Trophoblast cell (in vitro differentiated cells and primary cell): ENCODE data around the gene EIF4G3.

ENCODE experiments used
- DNase-seq, 2 donors: peaks; one replicate each; pipeline ENCODE4 v3.0.0-alpha.2; 2016
- H2AFZ ChIP-seq: 2 replicates; pipeline ENCODE4 v1.6.1; 2013; ENCODE audit warnings: low read length, moderate library complexity, mild to moderate bottlenecking; ENCODE audit not compliant: insufficient read depth, poor library complexity
- H2AK5ac ChIP-seq: 2 replicates; pipeline ENCODE4 v1.6.1; 2013; ENCODE audit warnings: mild to moderate bottlenecking, low read length
- H2BK120ac ChIP-seq: 2 replicates; pipeline ENCODE4 v1.6.1; 2013; ENCODE audit warnings: low read length, mild to moderate bottlenecking, moderate library complexity; ENCODE audit not compliant: insufficient read depth, poor library complexity
- H2BK12ac ChIP-seq: 2 replicates; pipeline ENCODE4 v1.6.1; 2013; ENCODE audit warnings: mild to moderate bottlenecking, low read length, moderate library complexity
- H2BK5ac ChIP-seq: 2 replicates; pipeline ENCODE4 v1.6.1; 2013; ENCODE audit warnings: low read length, low read depth, moderate library complexity, mild to moderate bottlenecking; ENCODE audit not compliant: poor library complexity
- H3K14ac ChIP-seq: 2 replicates; pipeline ENCODE4 v1.6.1; 2013; ENCODE audit warnings: mild to moderate bottlenecking, low read length
- H3K18ac ChIP-seq: 2 replicates; pipeline ENCODE4 v1.6.1; 2013; ENCODE audit warnings: mild to moderate bottlenecking, low read length
- H3K23ac ChIP-seq: 2 replicates; pipeline ENCODE4 v1.6.1; 2013; ENCODE audit warnings: low read length
- H3K27ac ChIP-seq: 2 replicates; pipeline ENCODE4 v1.5.1; 2013; ENCODE audit warnings: low read depth, mild to moderate bottlenecking, inconsistent platforms, low read length, moderate library complexity
- H3K27me3 ChIP-seq: 2 replicates; pipeline ENCODE4 v1.6.1; 2013; ENCODE audit warnings: inconsistent platforms, mild to moderate bottlenecking, low read length, moderate library complexity; ENCODE audit not compliant: insufficient read depth
- H3K36me3 ChIP-seq, 2 experiments: 1 replicate in 1 of 2; 2 replicates in 1 of 2; pipeline ENCODE4 v1.6.1; 2013; ENCODE audit warnings: low read length in 2 of 2, mild to moderate bottlenecking in 2 of 2, moderate library complexity in 1 of 2; ENCODE audit not compliant: insufficient read depth in 2 of 2, control insufficient read depth in 1 of 2
- H3K4ac ChIP-seq: 2 replicates; pipeline ENCODE4 v1.6.1; 2013; ENCODE audit warnings: low read depth, mild to moderate bottlenecking, low read length, moderate library complexity
- H3K4me1 ChIP-seq, 2 experiments: 1 replicate in 1 of 2; 2 replicates in 1 of 2; pipeline ENCODE4 v1.6.1; 2013; ENCODE audit warnings: low read length in 2 of 2, mild to moderate bottlenecking in 2 of 2, moderate library complexity in 1 of 2; ENCODE audit not compliant: insufficient read depth in 2 of 2, control insufficient read depth in 1 of 2
- H3K4me2 ChIP-seq: 2 replicates; pipeline ENCODE4 v1.6.1; 2013; ENCODE audit warnings: inconsistent platforms, mild to moderate bottlenecking, low read length, moderate library complexity
- H3K4me3 ChIP-seq: 2 replicates; pipeline ENCODE4 v1.5.1; 2013; ENCODE audit warnings: mild to moderate bottlenecking, low read depth, low read length, inconsistent platforms
- H3K79me1 ChIP-seq: one replicate; pipeline ENCODE4 v1.6.1; 2013; ENCODE audit warnings: low read length
- H3K79me2 ChIP-seq: 2 replicates; pipeline ENCODE4 v1.6.1; 2013; ENCODE audit warnings: low read length, mild to moderate bottlenecking; ENCODE audit not compliant: control insufficient read depth, insufficient read depth, poor library complexity
- H3K9ac ChIP-seq: 2 replicates; pipeline ENCODE4 v1.6.1; 2013; ENCODE audit warnings: mild to moderate bottlenecking, low read length
- H3K9me3 ChIP-seq: 2 replicates; pipeline ENCODE4 v1.6.1; 2013; ENCODE audit warnings: low read depth, mild to moderate bottlenecking, control low read depth, inconsistent platforms, low read length; ENCODE audit not compliant: insufficient read depth
- H4K12ac ChIP-seq: 2 replicates; pipeline ENCODE4 v1.6.1; 2013; ENCODE audit warnings: low read depth, mild to moderate bottlenecking, low read length, moderate library complexity
- H4K8ac ChIP-seq: 2 replicates; pipeline ENCODE4 v1.6.1; 2013; ENCODE audit warnings: low read depth, mild to moderate bottlenecking, low read length, moderate library complexity
- H4K91ac ChIP-seq: one replicate; pipeline ENCODE4 v1.6.1; 2013; ENCODE audit warnings: low read depth, mild to moderate bottlenecking, low read length, moderate library complexity
- WGBS: extraction: QIAGEN DNeasy Blood & Tissue Kit; methylation state at CpG from one replicate; pipeline ENCODE4 v1.1.7; 2013; ENCODE audit warnings: missing lambda C conversion rate; ENCODE audit not compliant: insufficient read length, insufficient coverage; ENCODE audit errors: extremely low coverage; 5-methylcytosine and 5-hydroxymethylcytosine counted together

The EIF4G3 gene

GRCh38 chr1:20936216-20936615, 240.5 kb downstream of the EIF4G3 start:
- Histone ChIP-seq H4K8ac (no peak overlapping the region), H2AK5ac (no peak overlapping the region), H2AFZ (no peak overlapping the region), H3K79me2 (no peaks in the 10 kb centered on the region), H3K27me3 (no peaks in the 10 kb centered on the region), H3K27ac (no peak overlapping the region), H4K91ac (no peak overlapping the region), H3K9me3 (no peaks in the 10 kb centered on the region), H3K18ac (no peak overlapping the region), H3K4ac (no peak overlapping the region), H3K14ac (no peak overlapping the region), H2BK12ac (no peak overlapping the region), H3K23ac (no peak overlapping the region), H3K79me1 (no peaks in the 10 kb centered on the region), H2BK5ac (no peak overlapping the region), H3K36me3 (peaks cover 0 to under 1% of the 10 kb centered on the region in 2 experiments), H4K12ac (no peak overlapping the region), H3K9ac (no peak overlapping the region), H2BK120ac (no peak overlapping the region), H3K4me3 (no peak overlapping the region), H3K4me1 (no peaks in the 10 kb centered on the region), H3K4me2 (no peak overlapping the region)
- no peak for DNase-seq
- WGBS, result no CpG with 5 or more reads among the region's 2 CpGs

GRCh38 chr1:20935717-20936116, 241.0 kb downstream of the EIF4G3 start:
- no peaks in the 10 kb centered on the region for H3K9me3 ChIP-seq
- H3K18ac ChIP-seq, result no peak overlapping the region
- H3K23ac ChIP-seq, result no peak overlapping the region
- H3K4ac ChIP-seq, result no peak overlapping the region
- no peak overlapping the region for H4K12ac ChIP-seq
- H2BK5ac ChIP-seq, result no peak overlapping the region
- H3K79me1 ChIP-seq, result no peaks in the 10 kb centered on the region
- DNase-seq, result no peak
- H2AK5ac ChIP-seq, result no peak overlapping the region
- H4K91ac ChIP-seq, result no peak overlapping the region
- H2BK12ac ChIP-seq, result no peak overlapping the region
- H3K36me3 ChIP-seq, result no peaks in the 10 kb centered on the region
- no peak overlapping the region for H3K4me2 ChIP-seq
- H3K4me1 ChIP-seq, result no peaks in the 10 kb centered on the region
- H3K14ac ChIP-seq, result no peak overlapping the region
- H3K27ac ChIP-seq, result no peak overlapping the region
- no peak overlapping the region for H3K9ac ChIP-seq
- no peak overlapping the region for H2BK120ac ChIP-seq
- no peak overlapping the region for H4K8ac ChIP-seq
- no peak overlapping the region for H3K4me3 ChIP-seq
- no peaks in the 10 kb centered on the region for H3K27me3 ChIP-seq
- WGBS, result no CpG with 5 or more reads among the region's 1 CpG
- no peak overlapping the region for H2AFZ ChIP-seq
- H3K79me2 ChIP-seq, result no peaks in the 10 kb centered on the region

GRCh38 chr1:20932437-20932977, 244.2 kb downstream of the EIF4G3 start:
- no peak overlapping the region for H3K4me2 ChIP-seq

GRCh38 chr1:20931930-20932436, 244.7 kb downstream of the EIF4G3 start:
- Histone ChIP-seq H3K79me1 (no peaks in the 10 kb centered on the region), H3K4me3 (no peak overlapping the region), H2AK5ac (no peak overlapping the region), H3K36me3 (no peaks in the 10 kb centered on the region), H3K4me1 (no peaks in the 10 kb centered on the region), H3K4me2 (no peak overlapping the region), H4K91ac (no peak overlapping the region), H3K18ac (no peak overlapping the region), H3K14ac (no peak overlapping the region), H2BK12ac (no peak overlapping the region), H2BK5ac (no peak overlapping the region), H3K9me3 (no peaks in the 10 kb centered on the region), H3K23ac (no peak overlapping the region), H3K4ac (no peak overlapping the region), H4K8ac (no peak overlapping the region), H4K12ac (no peak overlapping the region), H2BK120ac (no peak overlapping the region), H3K9ac (no peak overlapping the region), H2AFZ (no peak overlapping the region), H3K79me2 (no peaks in the 10 kb centered on the region), H3K27me3 (no peaks in the 10 kb centered on the region), H3K27ac (no peak overlapping the region)
- no CpG with 5 or more reads among the region's 2 CpGs for WGBS
- DNase-seq, result no peak

More at GRCh38 chr1:20932437-20932977, 244.2 kb downstream of the EIF4G3 start:
- no peak overlapping the region for H3K27ac ChIP-seq
- no peak overlapping the region for H4K8ac ChIP-seq
- no peak overlapping the region for H3K4me3 ChIP-seq
- no peak overlapping the region for H2BK5ac ChIP-seq
- no peak overlapping the region for H3K23ac ChIP-seq
- WGBS, result no CpG with 5 or more reads among the region's 8 CpGs
- no peaks in the 10 kb centered on the region for H3K9me3 ChIP-seq
- H3K9ac ChIP-seq, result no peak overlapping the region
- H2BK120ac ChIP-seq, result no peak overlapping the region
- no peaks in the 10 kb centered on the region for H3K79me1 ChIP-seq
- no peak overlapping the region for H3K18ac ChIP-seq
- H2AK5ac ChIP-seq, result no peak overlapping the region
- H3K36me3 ChIP-seq, result no peaks in the 10 kb centered on the region
- H4K12ac ChIP-seq, result no peak overlapping the region
- no peak overlapping the region for H2AFZ ChIP-seq
- no peak overlapping the region for H3K14ac ChIP-seq
- no peaks in the 10 kb centered on the region for H3K79me2 ChIP-seq
- no peak overlapping the region for H2BK12ac ChIP-seq
- H4K91ac ChIP-seq, result no peak overlapping the region
- no peaks in the 10 kb centered on the region for H3K27me3 ChIP-seq
- no peak for DNase-seq
- H3K4me1 ChIP-seq, result no peaks in the 10 kb centered on the region
- no peak overlapping the region for H3K4ac ChIP-seq
